IPS-18c (cell line): ENCODE measurements around the gene RELN.

Experiments used
- H3K4me3 ChIP-seq: 2 replicates; pipeline ENCODE4 v1.7.0; 2013; ENCODE audit warnings: low read depth, mild to moderate bottlenecking, low read length, moderate library complexity; ENCODE audit not compliant: insufficient read depth
- H3K9me3 ChIP-seq: one replicate; pipeline ENCODE4 v1.6.1; 2013; ENCODE audit warnings: mild to moderate bottlenecking, low read length, moderate library complexity; ENCODE audit not compliant: control insufficient read depth, insufficient read depth

The RELN gene

DNA sequence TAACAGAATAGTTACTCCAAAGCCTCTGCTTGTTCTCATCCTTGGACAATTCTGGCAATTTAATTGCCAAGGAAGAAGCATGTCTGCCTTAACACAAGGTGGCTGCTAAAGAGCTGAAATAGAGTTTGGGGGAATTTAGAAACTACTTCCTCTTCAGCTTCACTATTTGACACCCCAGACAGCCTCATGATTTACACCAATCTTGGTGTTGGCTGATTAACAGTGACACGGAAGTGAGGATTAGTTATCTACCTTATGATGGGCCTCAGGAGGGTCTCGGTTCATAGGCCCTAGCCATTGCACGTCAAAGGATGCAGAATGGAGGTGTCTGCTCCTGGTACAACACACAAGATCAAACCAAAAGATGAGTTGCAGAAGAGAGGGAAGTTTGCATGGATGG, 102.4 kb downstream of the RELN start:
- Histone ChIP-seq H3K9me3 (no peaks in the 10 kb centered on the region), H3K4me3 (no peak overlapping the region)

- Histone ChIP-seq H3K4me3 (no peak overlapping the region), H3K9me3 (no peaks in the 10 kb centered on the region)
Observed at GRCh38 chr7:103879928-103880600, 109.4 kb downstream of the RELN start.

DNA sequence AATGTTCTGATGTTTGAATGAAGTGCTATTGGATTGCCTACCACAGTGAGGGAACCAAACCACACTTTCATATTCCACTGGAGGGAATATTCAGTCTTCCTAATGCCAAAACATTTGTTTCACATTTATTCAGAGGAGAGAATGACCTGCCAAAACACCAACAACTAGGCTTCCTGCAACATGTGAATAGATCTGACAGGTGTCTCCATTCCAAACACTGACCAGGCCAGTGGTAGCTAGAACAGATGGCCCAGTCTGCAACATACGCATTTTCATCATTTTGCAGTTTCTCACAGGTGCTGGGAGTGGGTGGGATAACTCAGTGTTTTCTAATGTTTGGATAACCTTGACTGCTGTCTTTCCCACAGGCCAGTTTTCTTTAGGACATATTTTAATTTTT, 110.0 kb downstream of the RELN start:
- H3K4me3 ChIP-seq = no peak overlapping the region
- no peaks in the 10 kb centered on the region for H3K9me3 ChIP-seq

DNA sequence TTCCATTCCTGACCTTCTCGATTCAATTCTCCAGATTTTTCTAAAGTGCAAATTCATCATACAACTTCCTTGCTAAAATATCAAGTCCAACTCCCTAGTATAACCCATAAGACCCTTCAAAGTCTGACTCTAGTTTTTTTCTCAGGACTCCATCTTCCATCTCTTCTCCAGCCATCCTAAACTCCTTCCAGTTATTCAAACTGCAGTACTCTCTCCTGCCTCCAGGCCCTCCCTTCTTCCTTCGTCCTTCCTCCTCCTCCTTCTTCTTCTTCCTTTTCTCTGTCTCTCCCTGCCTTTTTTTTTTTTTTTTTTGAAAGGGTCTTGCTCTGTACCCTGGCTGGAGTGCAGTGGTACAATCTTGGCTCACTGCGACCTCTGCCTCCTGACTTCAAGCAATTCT, 111.9 kb downstream of the RELN start:
- Histone ChIP-seq H3K4me3 (no peak overlapping the region), H3K9me3 (no peaks in the 10 kb centered on the region)

DNA sequence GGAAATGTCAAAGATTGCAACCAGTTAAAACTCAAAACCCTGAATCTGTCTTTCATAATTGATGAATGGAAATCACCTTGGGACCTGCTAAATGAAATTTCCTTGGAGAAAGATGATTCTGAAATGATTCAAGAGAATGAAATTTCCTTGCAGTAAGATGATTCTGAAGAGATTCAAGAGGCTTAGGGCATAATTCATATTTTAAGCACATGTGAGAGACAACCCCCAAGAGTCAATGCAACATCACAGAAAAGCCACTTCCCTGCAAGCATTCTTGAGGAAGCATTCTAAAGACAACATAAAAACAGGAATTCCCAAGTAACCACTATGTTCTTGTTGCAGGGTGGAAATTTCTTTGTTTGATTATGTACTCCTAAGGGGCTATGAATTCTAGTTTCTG, 113.7 kb downstream of the RELN start:
- Histone ChIP-seq H3K4me3 (no peak overlapping the region), H3K9me3 (no peaks in the 10 kb centered on the region)

DNA sequence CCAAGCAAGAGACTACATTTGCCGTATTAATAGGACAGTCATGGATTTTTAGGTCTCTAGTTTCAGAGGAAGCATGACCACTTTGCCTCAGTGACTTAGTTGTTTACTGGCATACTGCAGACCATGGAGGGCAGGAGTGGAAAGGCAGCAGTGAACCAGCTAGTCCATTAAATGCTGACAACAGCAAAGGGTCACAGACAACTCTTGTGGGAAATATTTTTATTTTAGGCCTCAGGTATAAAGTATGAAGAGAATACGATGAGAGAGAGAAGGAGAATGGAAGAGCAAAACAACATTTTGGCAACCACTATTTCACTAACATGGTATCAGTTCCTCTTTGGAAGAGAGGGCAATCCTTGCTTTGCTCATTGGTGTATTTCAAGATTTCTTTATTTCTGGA, 118.0 kb downstream of the RELN start:
- no peaks in the 10 kb centered on the region for H3K9me3 ChIP-seq
- H3K4me3 ChIP-seq = no peak overlapping the region

DNA sequence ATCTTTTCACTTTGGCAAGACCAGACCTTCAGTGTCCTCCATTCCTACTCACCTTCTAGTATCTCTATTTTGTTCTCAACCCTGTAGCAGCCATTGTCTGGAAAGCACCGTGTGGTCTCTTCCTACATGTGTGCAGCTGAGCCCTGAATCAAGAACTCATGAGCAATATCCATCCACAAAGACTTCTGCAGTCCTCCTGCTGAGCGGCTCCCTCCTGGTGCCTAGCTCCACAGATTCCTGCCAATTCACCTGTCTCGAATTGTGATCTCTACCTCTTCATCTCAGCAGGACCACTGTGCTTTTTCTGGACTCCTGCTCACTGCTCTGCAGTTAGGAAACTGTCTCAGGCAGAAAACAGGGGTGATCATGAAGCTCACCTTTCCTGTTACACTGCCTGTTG, 118.8 kb downstream of the RELN start:
- Histone ChIP-seq H3K9me3 (no peaks in the 10 kb centered on the region), H3K4me3 (no peak overlapping the region)

DNA sequence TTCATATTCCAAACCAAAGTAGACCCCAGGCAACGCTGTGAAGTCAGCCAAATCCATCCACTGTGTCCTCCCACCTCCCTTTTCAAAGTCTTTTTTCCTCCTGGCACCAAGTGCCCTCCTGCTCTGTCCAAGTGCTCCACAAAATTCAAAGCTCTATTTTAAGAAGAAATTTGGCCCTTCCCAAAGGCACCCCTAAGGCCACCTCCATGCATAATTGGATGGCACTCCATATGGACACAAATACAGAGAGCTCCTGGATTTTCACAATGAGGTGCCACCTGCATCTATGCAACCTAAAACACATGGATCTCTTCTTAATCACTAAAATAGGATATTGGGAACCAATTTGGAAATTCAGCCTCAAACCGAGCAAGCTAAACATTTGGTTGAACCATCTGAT, 121.6 kb downstream of the RELN start:
- Histone ChIP-seq H3K9me3 (no peaks in the 10 kb centered on the region), H3K4me3 (no peak overlapping the region)

GRCh38 chr7:103866919-103867318, 122.5 kb downstream of the RELN start:
- no peak overlapping the region for H3K4me3 ChIP-seq
- no peaks in the 10 kb centered on the region for H3K9me3 ChIP-seq

- Histone ChIP-seq H3K4me3 (no peak overlapping the region), H3K9me3 (no peaks in the 10 kb centered on the region)
Observed at GRCh38 chr7:103865442-103865841, 124.0 kb downstream of the RELN start.

DNA sequence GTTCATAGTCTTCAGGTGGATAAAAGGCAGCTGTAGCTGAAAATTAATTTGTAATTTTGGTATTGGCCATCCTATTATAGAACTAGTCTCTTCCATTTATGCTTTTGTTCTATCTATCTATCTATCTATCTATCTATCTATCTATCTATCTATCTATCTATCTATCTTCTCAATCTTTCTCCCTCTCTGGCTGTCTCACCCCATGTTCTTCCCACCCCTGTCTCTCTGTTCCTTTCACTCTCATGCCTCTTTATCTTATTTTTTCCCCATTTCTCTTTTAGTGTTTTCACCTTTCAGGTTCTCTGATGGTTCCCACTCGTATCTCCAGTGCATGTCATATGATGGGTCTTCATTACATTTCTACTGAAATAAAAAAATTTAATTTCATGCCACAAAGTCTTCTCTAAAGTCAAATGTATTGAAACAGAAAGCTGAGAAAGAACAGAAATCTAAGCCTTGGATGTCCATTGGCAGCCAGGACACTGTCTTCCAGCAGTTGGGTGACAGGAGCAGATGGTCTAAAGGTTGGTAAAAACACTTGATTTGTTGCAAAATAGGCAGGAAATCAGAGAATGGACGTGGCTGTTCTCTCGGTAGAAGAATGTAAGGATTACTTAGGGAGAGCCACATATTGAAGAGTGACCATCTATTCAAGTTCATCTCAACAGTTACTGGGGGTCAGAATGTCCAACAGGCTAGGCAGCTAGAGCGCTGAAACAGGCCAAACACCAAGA, 127.0 kb downstream of the RELN start:
- no peak overlapping the region for H3K4me3 ChIP-seq
- no peaks in the 10 kb centered on the region for H3K9me3 ChIP-seq

GRCh38 chr7:103859709-103860108, 129.7 kb downstream of the RELN start:
- no peaks in the 10 kb centered on the region for H3K9me3 ChIP-seq
- no peak overlapping the region for H3K4me3 ChIP-seq

GRCh38 chr7:103857435-103857834, 132.0 kb downstream of the RELN start:
- H3K4me3 ChIP-seq = no peak overlapping the region
- no peaks in the 10 kb centered on the region for H3K9me3 ChIP-seq

GRCh38 chr7:103856929-103857328, 132.5 kb downstream of the RELN start:
- Histone ChIP-seq H3K4me3 (no peak overlapping the region), H3K9me3 (no peaks in the 10 kb centered on the region)

GRCh38 chr7:103855671-103856070, 133.8 kb downstream of the RELN start:
- Histone ChIP-seq H3K9me3 (no peaks in the 10 kb centered on the region), H3K4me3 (no peak overlapping the region)

DNA sequence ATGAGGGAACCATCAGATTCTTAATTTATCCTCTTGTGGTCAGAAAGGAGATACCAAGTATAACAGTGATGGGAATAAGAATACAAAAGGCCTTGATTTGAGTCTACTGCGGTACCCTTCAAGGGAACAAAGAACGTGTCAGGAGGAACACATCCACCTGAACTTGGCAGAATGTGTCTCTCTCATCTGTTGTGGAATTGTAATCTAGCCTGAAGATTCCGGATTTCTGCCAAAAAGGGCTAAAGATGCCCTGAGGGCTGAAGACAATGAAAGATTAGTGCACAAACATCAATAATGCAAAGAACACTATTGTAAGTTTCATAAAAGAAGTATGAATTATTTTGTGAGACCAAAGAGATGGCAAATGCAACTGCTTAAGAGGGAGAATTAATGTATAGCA, 134.8 kb downstream of the RELN start:
- H3K4me3 ChIP-seq = no peak overlapping the region

GRCh38 chr7:103851357-103851756, 138.1 kb downstream of the RELN start:
- H3K4me3 ChIP-seq = no peak overlapping the region
- no peaks in the 10 kb centered on the region for H3K9me3 ChIP-seq

More for the DNA sequence above, 134.8 kb downstream of the RELN start:
- H3K9me3 ChIP-seq = no peaks in the 10 kb centered on the region

GRCh38 chr7:103843689-103844480, 145.6 kb downstream of the RELN start:
- H3K9me3 ChIP-seq = no peaks in the 10 kb centered on the region
- H3K4me3 ChIP-seq = no peak overlapping the region
